Dendritic cell treated with granulocyte-macrophage colony-stimulating factor and Interleukin-4, amounts not matched to agents 40 ng/mL and 50 ng/mL, for 4 days (primary cell): ENCODE data around the gene ZNRF2.

ENCODE experiments used
- H3K27ac Mint-ChIP-seq: one replicate; pipeline ENCODE4 v1.8.0; 2022; ENCODE audit warnings: mild to moderate bottlenecking, mixed read lengths
- H3K27me3 Mint-ChIP-seq: one replicate; pipeline ENCODE4 v1.8.0; 2022; ENCODE audit warnings: mild to moderate bottlenecking, mixed read lengths
- H3K36me3 Mint-ChIP-seq: one replicate; pipeline ENCODE4 v1.8.0; 2022; ENCODE audit warnings: low read depth, mixed read lengths
- H3K4me1 Mint-ChIP-seq: one replicate; pipeline ENCODE4 v1.8.0; 2022; ENCODE audit warnings: low read depth, mixed read lengths
- H3K4me3 Mint-ChIP-seq: one replicate; pipeline ENCODE4 v1.8.0; 2022; ENCODE audit warnings: mild to moderate bottlenecking, moderate library complexity, mixed read lengths
- H3K9me3 Mint-ChIP-seq: one replicate; pipeline ENCODE4 v1.8.0; 2022; ENCODE audit warnings: mixed read lengths
- intact Hi-C: fragments of 100-400 bp; cut with micrococcal nuclease; formaldehyde crosslinking; loops from one replicate; pipeline ENCODE4 v1.15.0; 2022

ZNRF2 gene

GRCh38 chr7:30353532-30353931 is 69.1 kb downstream of the ZNRF2 start:
- Mint-ChIP-seq H3K36me3 (peaks cover 21% of the 10 kb centered on the region), H3K9me3 (no peaks in the 10 kb centered on the region), H3K27ac (no peak overlapping the region), H3K4me1 (peaks cover 7% of the 10 kb centered on the region), H3K4me3 (no peak overlapping the region), H3K27me3 (no peaks in the 10 kb centered on the region)
- intact Hi-C loops = no loop called here

- intact Hi-C loops = no loop called here
- Mint-ChIP-seq H3K4me1 (peaks cover 7% of the 10 kb centered on the region), H3K36me3 (peaks cover 24% of the 10 kb centered on the region), H3K4me3 (no peak overlapping the region), H3K27me3 (no peaks in the 10 kb centered on the region), H3K9me3 (no peaks in the 10 kb centered on the region), H3K27ac (no peak overlapping the region)
These were observed 69.7 kb downstream of the ZNRF2 start for GRCh38 chr7:30353932-30354607.

- Mint-ChIP-seq H3K4me1 (peaks cover 7% of the 10 kb centered on the region), H3K9me3 (no peaks in the 10 kb centered on the region), H3K36me3 (peaks cover 24% of the 10 kb centered on the region), H3K27me3 (no peaks in the 10 kb centered on the region), H3K4me3 (no peak overlapping the region), H3K27ac (no peak overlapping the region)
- intact Hi-C loops = no loop called here
These were observed 70.4 kb downstream of the ZNRF2 start for GRCh38 chr7:30354791-30355190.

GRCh38 chr7:30359957-30360356 is 75.6 kb downstream of the ZNRF2 start:
- Mint-ChIP-seq H3K27ac (no peak overlapping the region), H3K36me3 (peaks cover 24% of the 10 kb centered on the region), H3K9me3 (no peaks in the 10 kb centered on the region), H3K4me3 (no peak overlapping the region), H3K27me3 (no peaks in the 10 kb centered on the region), H3K4me1 (peaks cover 12% of the 10 kb centered on the region)
- intact Hi-C loops = loop anchor here (5.0 kb wide), 1 partner anchor 43 kb away; no protein-coding TSS in a partner anchor

- H3K36me3 Mint-ChIP-seq = peaks cover 8% of the 10 kb centered on the region
- intact Hi-C loops = loop anchor here (5.0 kb wide), 1 partner anchor 47 kb away; no protein-coding TSS in a partner anchor
- no peaks in the 10 kb centered on the region for H3K27me3 Mint-ChIP-seq
- no peak overlapping the region for H3K27ac Mint-ChIP-seq
- H3K4me3 Mint-ChIP-seq = no peak overlapping the region
- H3K4me1 Mint-ChIP-seq = peaks cover 12% of the 10 kb centered on the region
- no peaks in the 10 kb centered on the region for H3K9me3 Mint-ChIP-seq
These were observed 79.6 kb downstream of the ZNRF2 start for GRCh38 chr7:30363778-30364563.

GRCh38 chr7:30364773-30365172 is 80.4 kb downstream of the ZNRF2 start:
- Mint-ChIP-seq H3K27ac (no peak overlapping the region), H3K4me1 (peaks cover 12% of the 10 kb centered on the region), H3K36me3 (peaks cover 8% of the 10 kb centered on the region), H3K4me3 (no peak overlapping the region), H3K27me3 (no peaks in the 10 kb centered on the region), H3K9me3 (no peaks in the 10 kb centered on the region)
- intact Hi-C loops = loop anchor here (5.0 kb wide), 1 partner anchor 47 kb away; no protein-coding TSS in a partner anchor

- peaks cover 12% of the 10 kb centered on the region for H3K4me1 Mint-ChIP-seq
- no peak overlapping the region for H3K4me3 Mint-ChIP-seq
- intact Hi-C loops = no loop called here
- H3K9me3 Mint-ChIP-seq = no peaks in the 10 kb centered on the region
- peaks cover 8% of the 10 kb centered on the region for H3K36me3 Mint-ChIP-seq
- no peak overlapping the region for H3K27ac Mint-ChIP-seq
- H3K27me3 Mint-ChIP-seq = no peaks in the 10 kb centered on the region
These were observed 81.2 kb downstream of the ZNRF2 start for GRCh38 chr7:30365621-30366020.

GRCh38 chr7:30366606-30367005 is 82.2 kb downstream of the ZNRF2 start:
- intact Hi-C loops = no loop called here
- H3K36me3 Mint-ChIP-seq = peaks cover 14% of the 10 kb centered on the region
- H3K4me3 Mint-ChIP-seq = no peak overlapping the region
- no peak overlapping the region for H3K27ac Mint-ChIP-seq
- H3K4me1 Mint-ChIP-seq = peaks cover 12% of the 10 kb centered on the region
- no peaks in the 10 kb centered on the region for H3K27me3 Mint-ChIP-seq
- no peaks in the 10 kb centered on the region for H3K9me3 Mint-ChIP-seq

GRCh38 chr7:30367561-30367960 is 83.2 kb downstream of the ZNRF2 start:
- no peak overlapping the region for H3K4me3 Mint-ChIP-seq
- no peak overlapping the region for H3K27ac Mint-ChIP-seq
- intact Hi-C loops = no loop called here
- peaks cover 23% of the 10 kb centered on the region for H3K36me3 Mint-ChIP-seq
- H3K27me3 Mint-ChIP-seq = no peaks in the 10 kb centered on the region
- H3K9me3 Mint-ChIP-seq = no peaks in the 10 kb centered on the region
- H3K4me1 Mint-ChIP-seq = peaks cover 12% of the 10 kb centered on the region

- no peak overlapping the region for H3K4me3 Mint-ChIP-seq
- intact Hi-C loops = no loop called here
- peaks cover 26% of the 10 kb centered on the region for H3K36me3 Mint-ChIP-seq
- H3K4me1 Mint-ChIP-seq = no peaks in the 10 kb centered on the region
- no peak overlapping the region for H3K27ac Mint-ChIP-seq
- H3K9me3 Mint-ChIP-seq = no peaks in the 10 kb centered on the region
- H3K27me3 Mint-ChIP-seq = no peaks in the 10 kb centered on the region
These were observed 85.5 kb downstream of the ZNRF2 start for GRCh38 chr7:30369879-30370278.

GRCh38 chr7:30371321-30371720 is 86.9 kb downstream of the ZNRF2 start:
- H3K4me3 Mint-ChIP-seq = no peak overlapping the region
- no peaks in the 10 kb centered on the region for H3K4me1 Mint-ChIP-seq
- intact Hi-C loops = no loop called here
- peaks cover 17% of the 10 kb centered on the region for H3K36me3 Mint-ChIP-seq
- no peaks in the 10 kb centered on the region for H3K27me3 Mint-ChIP-seq
- H3K27ac Mint-ChIP-seq = no peak overlapping the region
- no peaks in the 10 kb centered on the region for H3K9me3 Mint-ChIP-seq

- Mint-ChIP-seq H3K27ac (no peak overlapping the region), H3K4me1 (no peaks in the 10 kb centered on the region), H3K36me3 (peaks cover 19% of the 10 kb centered on the region), H3K27me3 (no peaks in the 10 kb centered on the region), H3K4me3 (no peak overlapping the region), H3K9me3 (no peaks in the 10 kb centered on the region)
- intact Hi-C loops = no loop called here
These were observed 93.9 kb downstream of the ZNRF2 start for GRCh38 chr7:30378275-30378674.

GRCh38 chr7:30379131-30379530 is 94.7 kb downstream of the ZNRF2 start:
- H3K9me3 Mint-ChIP-seq = no peaks in the 10 kb centered on the region
- H3K27ac Mint-ChIP-seq = no peak overlapping the region
- no peaks in the 10 kb centered on the region for H3K4me1 Mint-ChIP-seq
- H3K36me3 Mint-ChIP-seq = peaks cover 19% of the 10 kb centered on the region
- H3K4me3 Mint-ChIP-seq = no peak overlapping the region
- intact Hi-C loops = no loop called here
- no peaks in the 10 kb centered on the region for H3K27me3 Mint-ChIP-seq

GRCh38 chr7:30379741-30380140 is 95.3 kb downstream of the ZNRF2 start:
- peaks cover 19% of the 10 kb centered on the region for H3K36me3 Mint-ChIP-seq
- no peaks in the 10 kb centered on the region for H3K27me3 Mint-ChIP-seq
- H3K9me3 Mint-ChIP-seq = no peaks in the 10 kb centered on the region
- no peak overlapping the region for H3K27ac Mint-ChIP-seq
- H3K4me1 Mint-ChIP-seq = no peaks in the 10 kb centered on the region
- H3K4me3 Mint-ChIP-seq = no peak overlapping the region
- intact Hi-C loops = no loop called here
